Measurements from ENCODE around the gene CDK14.

Gene CDK14

DNA sequence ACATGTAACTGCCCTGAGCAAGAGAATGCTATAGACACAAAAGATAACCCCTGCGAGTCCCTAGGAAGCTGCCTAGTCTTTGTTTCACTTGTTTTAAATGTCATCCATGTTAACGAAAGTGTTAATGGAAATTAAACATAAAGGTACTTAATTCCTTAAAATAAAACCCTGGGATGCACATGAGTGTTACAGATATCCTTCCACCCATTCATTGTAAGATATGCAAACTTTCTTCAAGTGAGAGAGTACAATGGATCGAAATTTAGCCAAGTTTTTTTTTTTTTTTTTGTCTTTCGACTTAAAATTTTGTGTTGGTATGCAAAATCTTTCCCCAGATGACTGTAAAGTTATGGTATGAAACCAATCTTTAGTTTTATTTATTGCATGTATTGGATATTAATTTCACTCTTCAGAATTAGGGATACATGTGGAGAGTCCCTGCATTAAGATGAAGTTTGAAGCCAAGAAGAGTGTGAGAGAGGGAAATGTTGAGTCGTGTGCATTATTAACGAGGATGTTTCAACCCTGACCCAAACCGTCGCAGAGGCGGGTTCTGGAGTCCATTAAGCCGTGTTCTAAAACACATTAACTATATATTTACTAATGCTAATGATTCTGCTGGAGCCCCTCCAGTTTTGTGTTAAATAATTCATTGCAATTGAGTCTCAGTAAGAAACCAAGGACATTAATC is 1.6 kb downstream of the CDK14 start:
- no peaks in the 10 kb centered on the region for H4K20me1 ChIP-seq (ENCODE audit: insufficient read depth, low read length, poor library complexity, severe bottlenecking)
- H3K36me3 ChIP-seq (ENCODE audit: insufficient read depth, low read length): no peaks in the 10 kb centered on the region
- H3F3A ChIP-seq (ENCODE audit: low read depth): no peaks in the 10 kb centered on the region
- H3K9me3 ChIP-seq (ENCODE audit: insufficient read depth, low read depth, low read length): no peaks in the 10 kb centered on the region
- no peak overlapping the region for H2AFZ ChIP-seq (ENCODE audit: low read length)
- H3K27me3 ChIP-seq (ENCODE audit: insufficient read depth, low read length, poor library complexity, severe bottlenecking): no peaks in the 10 kb centered on the region
- H3K4me3 ChIP-seq (ENCODE audit: low read length, poor library complexity, severe bottlenecking): no peak overlapping the region
- no peaks in the 10 kb centered on the region for H3K79me2 ChIP-seq (ENCODE audit: insufficient read depth, low read length)
- no peak overlapping the region for H3K9ac ChIP-seq (ENCODE audit: low read depth, low read length, poor library complexity, severe bottlenecking)
- TF ChIP-seq, protein P1, sequence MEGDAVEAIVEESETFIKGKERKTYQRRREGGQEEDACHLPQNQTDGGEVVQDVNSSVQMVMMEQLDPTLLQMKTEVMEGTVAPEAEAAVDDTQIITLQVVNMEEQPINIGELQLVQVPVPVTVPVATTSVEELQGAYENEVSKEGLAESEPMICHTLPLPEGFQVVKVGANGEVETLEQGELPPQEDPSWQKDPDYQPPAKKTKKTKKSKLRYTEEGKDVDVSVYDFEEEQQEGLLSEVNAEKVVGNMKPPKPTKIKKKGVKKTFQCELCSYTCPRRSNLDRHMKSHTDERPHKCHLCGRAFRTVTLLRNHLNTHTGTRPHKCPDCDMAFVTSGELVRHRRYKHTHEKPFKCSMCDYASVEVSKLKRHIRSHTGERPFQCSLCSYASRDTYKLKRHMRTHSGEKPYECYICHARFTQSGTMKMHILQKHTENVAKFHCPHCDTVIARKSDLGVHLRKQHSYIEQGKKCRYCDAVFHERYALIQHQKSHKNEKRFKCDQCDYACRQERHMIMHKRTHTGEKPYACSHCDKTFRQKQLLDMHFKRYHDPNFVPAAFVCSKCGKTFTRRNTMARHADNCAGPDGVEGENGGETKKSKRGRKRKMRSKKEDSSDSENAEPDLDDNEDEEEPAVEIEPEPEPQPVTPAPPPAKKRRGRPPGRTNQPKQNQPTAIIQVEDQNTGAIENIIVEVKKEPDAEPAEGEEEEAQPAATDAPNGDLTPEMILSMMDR (conservative IDR thresholded peaks at IDR 0.05; ENCODE audit: low read length): no peak
- no peak for TF ChIP-seq EZH2phosphoT487 (IDR thresholded peaks at IDR 0.05; ENCODE audit: borderline replicate concordance)
- no peaks in the 10 kb centered on the region for H3K9me2 ChIP-seq (replicated peaks; ENCODE audit: low read depth, low read length)
- no peak overlapping the region for H3K4me2 ChIP-seq (ENCODE audit: low read depth, low read length, poor library complexity, severe bottlenecking)
- no peaks in the 10 kb centered on the region for H3K4me1 ChIP-seq (ENCODE audit: insufficient read depth, low read length, poor library complexity, severe bottlenecking)

GRCh38 chr7:90599038-90599437 is 2.9 kb downstream of the CDK14 start:
- no peak for TF ChIP-seq EZH2phosphoT487 (IDR thresholded peaks at IDR 0.05; ENCODE audit: borderline replicate concordance)
- TF ChIP-seq, protein P1 (conservative IDR thresholded peaks at IDR 0.05; ENCODE audit: low read length): no peak
- H3F3A ChIP-seq (ENCODE audit: low read depth): no peaks in the 10 kb centered on the region
- H3K36me3 ChIP-seq (ENCODE audit: insufficient read depth, low read length): no peaks in the 10 kb centered on the region
- no peaks in the 10 kb centered on the region for H4K20me1 ChIP-seq (ENCODE audit: insufficient read depth, low read length, poor library complexity, severe bottlenecking)
- H3K9me3 ChIP-seq (ENCODE audit: insufficient read depth, low read depth, low read length): no peaks in the 10 kb centered on the region
- no peaks in the 10 kb centered on the region for H3K27me3 ChIP-seq (ENCODE audit: insufficient read depth, low read length, poor library complexity, severe bottlenecking)
- no peaks in the 10 kb centered on the region for H3K4me1 ChIP-seq (ENCODE audit: insufficient read depth, low read length, poor library complexity, severe bottlenecking)
- no peak overlapping the region for H3K4me3 ChIP-seq (ENCODE audit: low read length, poor library complexity, severe bottlenecking)
- H3K4me2 ChIP-seq (ENCODE audit: low read depth, low read length, poor library complexity, severe bottlenecking): no peak overlapping the region
- H3K9me2 ChIP-seq (replicated peaks; ENCODE audit: low read depth, low read length): no peaks in the 10 kb centered on the region
- no peak overlapping the region for H3K9ac ChIP-seq (ENCODE audit: low read depth, low read length, poor library complexity, severe bottlenecking)
- H2AFZ ChIP-seq (ENCODE audit: low read length): no peak overlapping the region
- no peaks in the 10 kb centered on the region for H3K79me2 ChIP-seq (ENCODE audit: insufficient read depth, low read length)

GRCh38 chr7:90599892-90600555 is 3.9 kb downstream of the CDK14 start:
- no peak overlapping the region for H3K4me2 ChIP-seq (ENCODE audit: low read depth, low read length, poor library complexity, severe bottlenecking)
- no peaks in the 10 kb centered on the region for H3K79me2 ChIP-seq (ENCODE audit: insufficient read depth, low read length)
- H3K9ac ChIP-seq (ENCODE audit: low read depth, low read length, poor library complexity, severe bottlenecking): no peak overlapping the region
- no peak for TF ChIP-seq EZH2phosphoT487 (IDR thresholded peaks at IDR 0.05; ENCODE audit: borderline replicate concordance)
- TF ChIP-seq, protein P1 (conservative IDR thresholded peaks at IDR 0.05; ENCODE audit: low read length): no peak
- no peak overlapping the region for H3K4me3 ChIP-seq (ENCODE audit: low read length, poor library complexity, severe bottlenecking)
- H3K36me3 ChIP-seq (ENCODE audit: insufficient read depth, low read length): no peaks in the 10 kb centered on the region
- H3K9me2 ChIP-seq (replicated peaks; ENCODE audit: low read depth, low read length): no peaks in the 10 kb centered on the region
- H2AFZ ChIP-seq (ENCODE audit: low read length): no peak overlapping the region
- no peaks in the 10 kb centered on the region for H3K27me3 ChIP-seq (ENCODE audit: insufficient read depth, low read length, poor library complexity, severe bottlenecking)
- H4K20me1 ChIP-seq (ENCODE audit: insufficient read depth, low read length, poor library complexity, severe bottlenecking): no peaks in the 10 kb centered on the region
- H3F3A ChIP-seq (ENCODE audit: low read depth): no peaks in the 10 kb centered on the region
- no peaks in the 10 kb centered on the region for H3K4me1 ChIP-seq (ENCODE audit: insufficient read depth, low read length, poor library complexity, severe bottlenecking)
- H3K9me3 ChIP-seq (ENCODE audit: insufficient read depth, low read depth, low read length): no peaks in the 10 kb centered on the region

All from Loucy (cell line).